Activated T-helper 1 cell treated with anti-CD3 and anti-CD28 coated beads, Interleukin-12 subunit alpha, Interleukin-12 subunit beta, Interleukin-2, Interleukin-4 antibody, amounts not matched to agents 30 ng/mL and 10 ng/mL and 1 ng/mL, durations not matched to agents 14 hours and 24 hours and 36 hours (primary cell): ENCODE data around the gene TPGS2. TPM values are rescaled to one million over a fixed set of nuclear protein-coding genes. Genes with fewer than 3 reads are reported as not detected.
"Not testable (repeated sequence)": the region's sequence is repeated elsewhere in the genome, so short reads cannot be mapped to it uniquely, and the experiment has no call there.

Experiments
- DNase-seq: peaks from one replicate; pipeline ENCODE4 v3.0.0; 2021; ENCODE audit warnings: low spot score
- H3K27ac Mint-ChIP-seq: one replicate; pipeline ENCODE4 v1.8.0; 2021; ENCODE audit warnings: mild to moderate bottlenecking, mixed read lengths
- H3K27me3 Mint-ChIP-seq: one replicate; pipeline ENCODE4 v1.8.0; 2022; ENCODE audit warnings: mild to moderate bottlenecking, moderate library complexity, mixed read lengths; ENCODE audit not compliant: insufficient read depth
- H3K36me3 Mint-ChIP-seq: one replicate; pipeline ENCODE4 v1.8.0; 2021; ENCODE audit warnings: low read depth, mixed read lengths
- H3K4me1 Mint-ChIP-seq: one replicate; pipeline ENCODE4 v1.8.0; 2021; ENCODE audit warnings: low read depth, mixed read lengths
- H3K4me3 Mint-ChIP-seq: one replicate; pipeline ENCODE4 v1.8.0; 2021; ENCODE audit warnings: mild to moderate bottlenecking, moderate library complexity, mixed read lengths
- H3K9me3 Mint-ChIP-seq: one replicate; pipeline ENCODE4 v1.8.0; 2021; ENCODE audit warnings: mixed read lengths
- intact Hi-C: fragments of 100-400 bp; cut with micrococcal nuclease; formaldehyde crosslinking; loops from one replicate; pipeline ENCODE4 v1.15.1; 2024
- total RNA-seq: library from RNA; stranded (reverse); gene quantifications from 2 replicates; pipeline ENCODE4 v1.2.3, GENCODE V29; 2022

Gene TPGS2, protein sequence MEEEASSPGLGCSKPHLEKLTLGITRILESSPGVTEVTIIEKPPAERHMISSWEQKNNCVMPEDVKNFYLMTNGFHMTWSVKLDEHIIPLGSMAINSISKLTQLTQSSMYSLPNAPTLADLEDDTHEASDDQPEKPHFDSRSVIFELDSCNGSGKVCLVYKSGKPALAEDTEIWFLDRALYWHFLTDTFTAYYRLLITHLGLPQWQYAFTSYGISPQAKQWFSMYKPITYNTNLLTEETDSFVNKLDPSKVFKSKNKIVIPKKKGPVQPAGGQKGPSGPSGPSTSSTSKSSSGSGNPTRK
- 68.5 and 72.6 TPM in 2 replicates for total RNA-seq

GRCh38 chr18:36828630-36829361, at the start of gene TPGS2, which contains the start of gene KIAA1328:
TPGS2 (minus strand) TSS chr18:36829002; CDS start chr18:36828767, 235 bp downstream.
KIAA1328 (plus strand) TSS chr18:36829127; CDS start chr18:36829139, 12 bp downstream.
- Mint-ChIP-seq H3K27me3 (no peaks in the 10 kb centered on the region), H3K4me3 (peak within 1 kb of the TSS; percentile 86), H3K9me3 (no peaks in the 10 kb centered on the region), H3K4me1 (peaks cover 51% of the 10 kb centered on the region), H3K36me3 (peaks cover 12% of the 10 kb centered on the region), H3K27ac (peak within 1 kb of the TSS; percentile 94)
- peak; percentile 88 for DNase-seq
- intact Hi-C loops, result loop anchor here (1.0 to 10.0 kb wide), 8 partner anchors 20 to 1486 kb away; partner anchors contain the start of genes ELP2, INO80C, RMP24 and RPRD1A

- H3K27me3 Mint-ChIP-seq, H3K4me3 Mint-ChIP-seq, DNase-seq, H3K27ac Mint-ChIP-seq, H3K4me1 Mint-ChIP-seq, H3K36me3 Mint-ChIP-seq, intact Hi-C loops: not testable (repeated sequence)
- H3K9me3 Mint-ChIP-seq, result peaks cover 17% of the 10 kb centered on the region
Measured at GRCh38 chr18:36873826-36874225, 45.0 kb upstream of the TPGS2 start.

GRCh38 chr18:36872329-36872728, 43.5 kb upstream of the TPGS2 start:
- Mint-ChIP-seq H3K27me3 (no peaks in the 10 kb centered on the region), H3K4me3 (no peak overlapping the region), H3K27ac (no peak overlapping the region), H3K9me3 (peaks cover 17% of the 10 kb centered on the region), H3K4me1 (peaks cover 9% of the 10 kb centered on the region), H3K36me3 (peaks cover 4% of the 10 kb centered on the region)
- intact Hi-C loops, result no loop called here
- DNase-seq, result no peak

DNA sequence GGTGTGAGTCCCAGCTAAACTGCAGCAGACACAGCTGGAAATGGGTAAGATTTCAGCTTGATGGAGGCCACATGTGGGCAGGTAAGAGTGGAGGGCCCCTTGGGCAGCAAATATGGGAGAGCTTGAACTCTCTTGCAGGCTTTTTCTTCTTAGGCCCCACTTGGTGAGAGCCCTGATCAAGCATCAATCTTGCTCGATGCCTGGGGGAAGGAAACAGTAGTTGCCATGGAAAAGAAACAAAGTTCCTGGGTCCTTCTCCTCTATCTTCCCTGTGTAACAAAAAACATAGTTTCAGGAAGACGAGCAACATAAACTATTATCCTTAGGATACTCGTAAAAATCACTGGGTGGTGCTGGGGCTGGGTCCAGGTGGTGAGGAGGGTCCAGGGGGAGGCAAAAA, 43.0 kb upstream of the TPGS2 start:
- intact Hi-C loops, result no loop called here

GRCh38 chr18:36867056-36867455, 38.3 kb upstream of the TPGS2 start:
- Mint-ChIP-seq H3K36me3 (peaks cover 5% of the 10 kb centered on the region), H3K4me3 (no peak overlapping the region), H3K27me3 (no peaks in the 10 kb centered on the region), H3K9me3 (peaks cover 3% of the 10 kb centered on the region), H3K27ac (no peak overlapping the region), H3K4me1 (peaks cover 6% of the 10 kb centered on the region)
- intact Hi-C loops, result no loop called here
- DNase-seq, result no peak

More for the DNA sequence above, 43.0 kb upstream of the TPGS2 start:
- H3K27ac Mint-ChIP-seq, result no peak overlapping the region
- no peaks in the 10 kb centered on the region for H3K27me3 Mint-ChIP-seq
- DNase-seq, result no peak
- peaks cover 4% of the 10 kb centered on the region for H3K36me3 Mint-ChIP-seq
- H3K4me1 Mint-ChIP-seq, result peaks cover 9% of the 10 kb centered on the region
- H3K4me3 Mint-ChIP-seq, result no peak overlapping the region
- peaks cover 12% of the 10 kb centered on the region for H3K9me3 Mint-ChIP-seq

DNA sequence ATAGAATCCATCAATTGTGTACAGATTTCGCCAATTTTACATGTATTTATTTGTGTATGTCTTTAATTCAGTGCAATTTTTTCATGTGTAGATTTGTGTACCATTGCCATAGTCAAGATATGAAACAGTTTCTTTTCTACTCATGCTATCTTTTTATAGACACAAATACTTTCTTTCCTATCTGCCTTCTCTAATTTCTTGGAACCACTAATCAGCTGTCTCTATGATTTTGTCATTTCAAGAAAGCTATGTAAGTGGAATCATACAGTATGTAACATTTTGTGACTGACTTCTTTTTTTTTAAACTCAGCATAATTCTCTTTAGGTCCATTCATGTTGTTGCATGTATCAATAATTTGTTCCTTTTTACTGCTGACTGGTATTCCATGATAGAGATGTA, 33.4 kb upstream of the TPGS2 start:
- Mint-ChIP-seq H3K4me3 (no peak overlapping the region), H3K27me3 (no peaks in the 10 kb centered on the region), H3K9me3 (no peaks in the 10 kb centered on the region), H3K4me1 (peaks cover 5% of the 10 kb centered on the region), H3K36me3 (peaks cover 3% of the 10 kb centered on the region), H3K27ac (no peak overlapping the region)
- intact Hi-C loops, result no loop called here
- no peak for DNase-seq

GRCh38 chr18:36856815-36857214, 28.0 kb upstream of the TPGS2 start:
- Mint-ChIP-seq H3K4me3 (no peak overlapping the region), H3K4me1 (no peaks in the 10 kb centered on the region), H3K27ac (no peak overlapping the region), H3K27me3 (peaks cover 2% of the 10 kb centered on the region), H3K36me3 (peaks cover 8% of the 10 kb centered on the region), H3K9me3 (peaks cover 14% of the 10 kb centered on the region)
- no peak for DNase-seq
- intact Hi-C loops, result no loop called here

DNA sequence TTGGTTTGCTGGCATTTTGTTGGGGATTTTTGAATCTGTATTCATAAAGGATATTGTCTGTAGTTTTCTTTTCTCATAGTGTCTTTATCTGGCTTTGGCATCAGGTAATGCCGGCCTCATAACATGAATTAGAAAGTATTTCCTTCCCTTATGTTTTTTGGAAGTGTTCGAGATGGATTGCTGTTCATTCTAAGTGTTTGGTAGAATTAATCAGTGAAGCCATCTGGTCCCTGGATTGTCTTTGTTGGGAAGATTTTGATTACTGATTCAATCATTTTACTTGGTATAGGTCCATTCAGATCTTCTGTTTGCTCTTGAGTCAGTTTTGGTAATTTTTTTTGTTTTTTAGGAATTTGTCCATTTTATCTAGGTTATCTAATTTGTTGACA, 22.4 kb upstream of the TPGS2 start:
- Mint-ChIP-seq H3K27ac (no peak overlapping the region), H3K4me1 (no peaks in the 10 kb centered on the region), H3K4me3 (no peak overlapping the region), H3K36me3 (peaks cover 12% of the 10 kb centered on the region), H3K27me3 (peaks cover 2% of the 10 kb centered on the region), H3K9me3 (peaks cover 20% of the 10 kb centered on the region)
- intact Hi-C loops, result no loop called here
- DNase-seq, result no peak

- Mint-ChIP-seq H3K27ac (no peak overlapping the region), H3K9me3 (peaks cover 18% of the 10 kb centered on the region), H3K4me3 (no peak overlapping the region), H3K36me3 (peaks cover 12% of the 10 kb centered on the region), H3K27me3 (peaks cover 2% of the 10 kb centered on the region), H3K4me1 (no peaks in the 10 kb centered on the region)
- DNase-seq, result no peak
- intact Hi-C loops, result no loop called here
Measured at GRCh38 chr18:36850527-36851201, 21.9 kb upstream of the TPGS2 start.

DNA sequence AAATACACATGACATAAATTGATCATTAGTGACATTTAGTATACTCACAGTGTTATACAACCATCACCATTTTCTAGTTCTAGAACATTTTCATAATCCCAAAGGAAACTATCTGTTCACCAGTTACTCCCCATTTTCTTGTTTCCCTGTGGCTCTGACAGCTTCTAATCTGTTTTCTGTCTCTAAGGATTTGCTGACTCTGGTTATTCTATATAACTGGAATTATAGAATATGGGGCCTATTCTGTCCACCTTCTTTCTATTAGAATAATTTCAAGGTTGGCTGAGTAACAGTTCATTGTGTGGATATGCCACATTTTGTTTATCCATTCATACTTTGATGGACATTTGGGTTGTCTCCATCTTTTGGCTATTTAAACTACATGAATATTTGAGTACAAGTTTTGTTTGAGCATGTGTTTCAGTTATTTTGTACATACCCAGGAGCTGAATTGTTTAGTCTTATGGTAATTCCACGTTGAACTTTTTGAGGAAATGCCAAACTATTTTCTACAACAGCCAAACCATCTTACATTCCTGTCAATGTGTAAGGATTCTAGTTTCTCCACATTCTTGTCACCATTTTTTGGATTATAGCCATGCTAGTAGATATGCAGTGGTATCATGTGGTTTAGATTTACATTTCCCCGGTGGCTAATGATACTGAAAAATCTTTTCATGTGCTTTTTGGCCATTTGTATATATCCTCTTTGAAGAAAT, 20.6 kb upstream of the TPGS2 start:
- DNase-seq, result no peak
- peaks cover 18% of the 10 kb centered on the region for H3K9me3 Mint-ChIP-seq

GRCh38 chr18:36848609-36849008, 19.8 kb upstream of the TPGS2 start:
- Mint-ChIP-seq H3K27ac (no peak overlapping the region), H3K4me1 (no peaks in the 10 kb centered on the region), H3K4me3 (no peak overlapping the region), H3K9me3 (peaks cover 18% of the 10 kb centered on the region), H3K36me3 (peaks cover 11% of the 10 kb centered on the region), H3K27me3 (no peaks in the 10 kb centered on the region)
- DNase-seq, result no peak
- intact Hi-C loops, result no loop called here

More for the DNA sequence above, 20.6 kb upstream of the TPGS2 start:
- Mint-ChIP-seq H3K27me3 (no peaks in the 10 kb centered on the region), H3K4me3 (no peak overlapping the region), H3K4me1 (no peaks in the 10 kb centered on the region), H3K27ac (no peak overlapping the region), H3K36me3 (peaks cover 11% of the 10 kb centered on the region)
- intact Hi-C loops, result no loop called here

- DNase-seq, result no peak
- intact Hi-C loops, result no loop called here
Measured at GRCh38 chr18:36843784-36844183, 15.0 kb upstream of the TPGS2 start.

More at GRCh38 chr18:36843784-36844183, 15.0 kb upstream of the TPGS2 start:
- H3K4me3 Mint-ChIP-seq, result no peak overlapping the region
- H3K27me3 Mint-ChIP-seq, result no peaks in the 10 kb centered on the region
- no peaks in the 10 kb centered on the region for H3K4me1 Mint-ChIP-seq
- no peaks in the 10 kb centered on the region for H3K9me3 Mint-ChIP-seq
- H3K27ac Mint-ChIP-seq, result no peak overlapping the region
- peaks cover 13% of the 10 kb centered on the region for H3K36me3 Mint-ChIP-seq
